Karpas-422 (cell line): ENCODE results near the gene LPCAT2. TPM values are rescaled to one million over a fixed set of nuclear protein-coding genes. Genes with fewer than 3 reads are reported as not detected.

Source experiments
- DNase-seq: peaks from one replicate; pipeline ENCODE4 v3.0.0-alpha.2; 2015
- H2AFZ ChIP-seq: fragments of 200-600 bp; sonication (generic); 2 replicates; pipeline ENCODE4 v1.6.1; 2014; ENCODE audit warnings: antibody characterized with exemption, low read length, mixed read lengths
- H3K27ac ChIP-seq: fragments of 200-600 bp; sonication (generic); 2 replicates; pipeline ENCODE4 v1.5.1; 2014; ENCODE audit warnings: mild to moderate bottlenecking, low read length, moderate library complexity
- H3K27me3 ChIP-seq: fragments of 200-600 bp; sonication (generic); 2 replicates; pipeline ENCODE4 v1.6.1; 2014; ENCODE audit warnings: low read length, mixed read lengths
- H3K36me3 ChIP-seq: fragments of 200-600 bp; sonication (generic); 2 replicates; pipeline ENCODE4 v1.6.1; 2014; ENCODE audit warnings: low read length, mixed read lengths; ENCODE audit not compliant: insufficient read depth
- H3K4me1 ChIP-seq: fragments of 200-600 bp; sonication (generic); 2 replicates; pipeline ENCODE4 v1.6.1; 2014; ENCODE audit warnings: mild to moderate bottlenecking, low read length, mixed read lengths
- H3K4me2 ChIP-seq: fragments of 200-600 bp; sonication (generic); 2 replicates; pipeline ENCODE4 v1.6.1; 2014; ENCODE audit warnings: low read length, low read depth, mild to moderate bottlenecking; ENCODE audit not compliant: poor library complexity, severe bottlenecking
- H3K4me3 ChIP-seq: fragments of 200-600 bp; sonication (generic); 2 replicates; pipeline ENCODE4 v1.5.1; 2014; ENCODE audit warnings: mild to moderate bottlenecking, antibody characterized with exemption, low read length, mixed read lengths
- H3K79me2 ChIP-seq: fragments of 200-600 bp; sonication (generic); 2 replicates; pipeline ENCODE4 v1.6.1; 2014; ENCODE audit warnings: mild to moderate bottlenecking, low read length, mixed read lengths
- H3K9ac ChIP-seq: fragments of 200-600 bp; sonication (generic); 2 replicates; pipeline ENCODE4 v1.6.0; 2014; ENCODE audit warnings: low read length
- H3K9me2 ChIP-seq: fragments of 200-600 bp; sonication (generic), shearing (Covaris generic); replicated peaks from 2 replicates; pipeline ENCODE4 v1.6.0; 2014; ENCODE audit warnings: mild to moderate bottlenecking, low read length, moderate library complexity; ENCODE audit not compliant: insufficient read depth
- H3K9me3 ChIP-seq: fragments of 300-700, 200-600 bp; sonication (generic); 2 replicates; pipeline ENCODE4 v1.6.1; 2014; ENCODE audit warnings: low read length, mixed read lengths
- H4K20me1 ChIP-seq: fragments of 200-600 bp; sonication (generic); 2 replicates; pipeline ENCODE4 v1.6.1; 2014; ENCODE audit warnings: mild to moderate bottlenecking, antibody characterized with exemption, low read length, low read depth; ENCODE audit not compliant: insufficient read depth
- total RNA-seq: library from RNA; depleted of rRNA; stranded (reverse); fragments of >200 nt; shearing (Covaris generic); gene quantifications from 2 replicates; pipeline ENCODE4 v1.2.3, GENCODE V29; 2014; ENCODE audit warnings: low replicate concordance

Gene LPCAT2
- total RNA-seq, 1 experiment from 2014 or later: not detected

- no peaks in the 10 kb centered on the region for H3K79me2 ChIP-seq
- DNase-seq: no peak
- H3K4me3 ChIP-seq: no peak overlapping the region
- no peak overlapping the region for H3K9ac ChIP-seq
- H3K4me1 ChIP-seq: no peaks in the 10 kb centered on the region
- H3K36me3 ChIP-seq: no peaks in the 10 kb centered on the region
- no peak overlapping the region for H3K4me2 ChIP-seq
- no peak overlapping the region for H3K27ac ChIP-seq
- no peaks in the 10 kb centered on the region for H3K27me3 ChIP-seq
- no peaks in the 10 kb centered on the region for H3K9me3 ChIP-seq
- no peak overlapping the region for H2AFZ ChIP-seq
- no peaks in the 10 kb centered on the region for H3K9me2 ChIP-seq
- no peaks in the 10 kb centered on the region for H4K20me1 ChIP-seq
Measured at GRCh38 chr16:55497558-55497957, 11.3 kb upstream of the LPCAT2 start.

- Histone ChIP-seq H3K36me3 (no peaks in the 10 kb centered on the region), H3K9me3 (no peaks in the 10 kb centered on the region), H3K4me3 (no peak overlapping the region), H3K9me2 (no peaks in the 10 kb centered on the region), H3K4me1 (no peaks in the 10 kb centered on the region), H3K27me3 (no peaks in the 10 kb centered on the region), H3K4me2 (no peak overlapping the region), H3K79me2 (no peaks in the 10 kb centered on the region), H4K20me1 (no peaks in the 10 kb centered on the region), H2AFZ (no peak overlapping the region), H3K9ac (no peak overlapping the region), H3K27ac (no peak overlapping the region)
- DNase-seq: no peak
Measured at GRCh38 chr16:55498101-55498500, 10.8 kb upstream of the LPCAT2 start.

- H3K4me3 ChIP-seq: no peak overlapping the region
- no peak for DNase-seq
- no peaks in the 10 kb centered on the region for H3K9me3 ChIP-seq
- no peaks in the 10 kb centered on the region for H3K9me2 ChIP-seq
- no peaks in the 10 kb centered on the region for H3K79me2 ChIP-seq
- H3K4me1 ChIP-seq: no peaks in the 10 kb centered on the region
- H3K9ac ChIP-seq: no peak overlapping the region
- H3K36me3 ChIP-seq: no peaks in the 10 kb centered on the region
- H2AFZ ChIP-seq: no peak overlapping the region
- H3K4me2 ChIP-seq: no peak overlapping the region
- no peaks in the 10 kb centered on the region for H3K27me3 ChIP-seq
- no peak overlapping the region for H3K27ac ChIP-seq
- no peaks in the 10 kb centered on the region for H4K20me1 ChIP-seq
Measured at GRCh38 chr16:55499281-55499680, 9.6 kb upstream of the LPCAT2 start.

- Histone ChIP-seq H3K9me3 (no peaks in the 10 kb centered on the region), H3K9me2 (no peaks in the 10 kb centered on the region), H2AFZ (no peak overlapping the region), H3K27ac (no peak overlapping the region), H3K27me3 (no peaks in the 10 kb centered on the region), H3K36me3 (no peaks in the 10 kb centered on the region), H3K4me3 (no peak overlapping the region), H3K4me1 (no peaks in the 10 kb centered on the region), H3K79me2 (no peaks in the 10 kb centered on the region), H3K4me2 (no peak overlapping the region), H4K20me1 (no peaks in the 10 kb centered on the region), H3K9ac (no peak overlapping the region)
- DNase-seq: no peak
Measured at GRCh38 chr16:55499951-55500529, 8.8 kb upstream of the LPCAT2 start.

GRCh38 chr16:55500530-55501011, 8.3 kb upstream of the LPCAT2 start:
- no peaks in the 10 kb centered on the region for H3K9me2 ChIP-seq
- no peaks in the 10 kb centered on the region for H3K9me3 ChIP-seq
- H2AFZ ChIP-seq: no peak overlapping the region
- no peak for DNase-seq
- no peaks in the 10 kb centered on the region for H4K20me1 ChIP-seq
- H3K79me2 ChIP-seq: no peaks in the 10 kb centered on the region
- H3K36me3 ChIP-seq: no peaks in the 10 kb centered on the region
- no peak overlapping the region for H3K4me3 ChIP-seq
- no peaks in the 10 kb centered on the region for H3K4me1 ChIP-seq
- no peak overlapping the region for H3K9ac ChIP-seq
- H3K27me3 ChIP-seq: no peaks in the 10 kb centered on the region
- H3K4me2 ChIP-seq: no peak overlapping the region
- H3K27ac ChIP-seq: no peak overlapping the region

- Histone ChIP-seq H3K9me3 (no peaks in the 10 kb centered on the region), H3K4me2 (no peak overlapping the region), H3K9ac (no peak overlapping the region), H3K27ac (no peak overlapping the region), H3K79me2 (no peaks in the 10 kb centered on the region), H3K27me3 (no peaks in the 10 kb centered on the region), H3K4me3 (no peak overlapping the region), H3K4me1 (no peaks in the 10 kb centered on the region), H2AFZ (no peak overlapping the region), H3K36me3 (no peaks in the 10 kb centered on the region), H3K9me2 (no peaks in the 10 kb centered on the region), H4K20me1 (no peaks in the 10 kb centered on the region)
- no peak for DNase-seq
Measured at GRCh38 chr16:55501549-55502322, 7.1 kb upstream of the LPCAT2 start.

GRCh38 chr16:55502801-55503366, 6.0 kb upstream of the LPCAT2 start:
- no peak overlapping the region for H2AFZ ChIP-seq

GRCh38 chr16:55503726-55504550, 4.9 kb upstream of the LPCAT2 start:
- H3K4me2 ChIP-seq: no peak overlapping the region
- no peak overlapping the region for H3K9ac ChIP-seq
- no peaks in the 10 kb centered on the region for H3K79me2 ChIP-seq
- no peaks in the 10 kb centered on the region for H3K9me3 ChIP-seq
- DNase-seq: no peak
- H3K27ac ChIP-seq: no peak overlapping the region
- H3K4me1 ChIP-seq: no peaks in the 10 kb centered on the region
- no peaks in the 10 kb centered on the region for H3K27me3 ChIP-seq
- H3K4me3 ChIP-seq: no peak overlapping the region
- no peak overlapping the region for H2AFZ ChIP-seq
- no peaks in the 10 kb centered on the region for H3K36me3 ChIP-seq
- no peaks in the 10 kb centered on the region for H3K9me2 ChIP-seq
- no peaks in the 10 kb centered on the region for H4K20me1 ChIP-seq

More at GRCh38 chr16:55502801-55503366, 6.0 kb upstream of the LPCAT2 start:
- no peaks in the 10 kb centered on the region for H3K36me3 ChIP-seq
- DNase-seq: no peak
- no peak overlapping the region for H3K27ac ChIP-seq
- H3K79me2 ChIP-seq: no peaks in the 10 kb centered on the region
- no peaks in the 10 kb centered on the region for H3K9me2 ChIP-seq
- no peak overlapping the region for H3K4me2 ChIP-seq
- H4K20me1 ChIP-seq: no peaks in the 10 kb centered on the region
- H3K27me3 ChIP-seq: no peaks in the 10 kb centered on the region
- no peaks in the 10 kb centered on the region for H3K4me1 ChIP-seq
- H3K4me3 ChIP-seq: no peak overlapping the region
- no peak overlapping the region for H3K9ac ChIP-seq
- no peaks in the 10 kb centered on the region for H3K9me3 ChIP-seq
